Activated naive CD8-positive, alpha-beta T cell treated with anti-CD3 and anti-CD28 coated beads, Interleukin-2, amount 10 ng/mL, durations not matched to agents 7 days and 5 days (primary cell): ENCODE results near the gene CDKAL1. TPM values are rescaled to one million over a fixed set of nuclear protein-coding genes. Genes with fewer than 3 reads are reported as not detected.
"Not testable (repeated sequence)": the region's sequence is repeated elsewhere in the genome, so short reads cannot be mapped to it uniquely, and the experiment has no call there.

Experiments used
- ATAC-seq: fragments of 150-1000 bp; cut with Tn5 transposase; one replicate; pipeline ENCODE4 v1.10.0; 2021; ENCODE audit warnings: low read depth, moderate library complexity
- POLR2A ChIA-PET: fragments of 350-600 bp; sonication (Branson Sonifier 250); formaldehyde crosslinking; loops from one replicate; lab custom pipeline; 2021; ENCODE audit warnings: antibody characterized with exemption; lab: Charles Lee
- DNase-seq: peaks from one replicate; pipeline ENCODE4 v3.0.0; 2021
- H3K27ac Mint-ChIP-seq: one replicate; pipeline ENCODE4 v1.8.0; 2022; ENCODE audit warnings: mild to moderate bottlenecking, mixed read lengths
- H3K27me3 Mint-ChIP-seq: one replicate; pipeline ENCODE4 v1.8.0; 2022; ENCODE audit warnings: mild to moderate bottlenecking, moderate library complexity, mixed read lengths
- H3K36me3 Mint-ChIP-seq: one replicate; pipeline ENCODE4 v1.8.0; 2021; ENCODE audit warnings: mild to moderate bottlenecking, mixed read lengths
- H3K4me1 Mint-ChIP-seq: one replicate; pipeline ENCODE4 v1.8.0; 2021; ENCODE audit warnings: mixed read lengths
- H3K4me3 Mint-ChIP-seq: one replicate; pipeline ENCODE4 v1.8.0; 2022; ENCODE audit warnings: mild to moderate bottlenecking, moderate library complexity, mixed read lengths
- H3K9me3 Mint-ChIP-seq: one replicate; pipeline ENCODE4 v1.8.0; 2021; ENCODE audit warnings: mixed read lengths
- total RNA-seq, 2 experiments: library from RNA; stranded (reverse); gene quantifications; one replicate each; pipeline ENCODE4 v1.2.3, GENCODE V29; 2021

The CDKAL1 gene
- total RNA-seq, 2 experiments from 2014 or later, result 22.7 to 24.4 TPM

GRCh38 chr6:21241231-21242130 is 707.2 kb downstream of the CDKAL1 start:
- H3K36me3 Mint-ChIP-seq, result peaks cover 2% of the 10 kb centered on the region
- DNase-seq, result no peak
- no peaks in the 10 kb centered on the region for H3K4me1 Mint-ChIP-seq
- POLR2A ChIA-PET, result no interaction called here
- no peaks in the 10 kb centered on the region for H3K27me3 Mint-ChIP-seq
- no peak overlapping the region for H3K4me3 Mint-ChIP-seq
- H3K27ac Mint-ChIP-seq, result no peak overlapping the region
- H3K9me3 Mint-ChIP-seq, result peaks cover 14% of the 10 kb centered on the region
- ATAC-seq, result no peak

- H3K27me3 Mint-ChIP-seq, result no peaks in the 10 kb centered on the region
- no peak for DNase-seq
- no peak overlapping the region for H3K4me3 Mint-ChIP-seq
- H3K36me3 Mint-ChIP-seq, result no peaks in the 10 kb centered on the region
- peaks cover 5% of the 10 kb centered on the region for H3K9me3 Mint-ChIP-seq
- H3K4me1 Mint-ChIP-seq, result no peaks in the 10 kb centered on the region
- POLR2A ChIA-PET, result no interaction called here
- no peak overlapping the region for H3K27ac Mint-ChIP-seq
- ATAC-seq, result no peak
Measured at GRCh38 chr6:21244897-21245470, 710.7 kb downstream of the CDKAL1 start.

DNA sequence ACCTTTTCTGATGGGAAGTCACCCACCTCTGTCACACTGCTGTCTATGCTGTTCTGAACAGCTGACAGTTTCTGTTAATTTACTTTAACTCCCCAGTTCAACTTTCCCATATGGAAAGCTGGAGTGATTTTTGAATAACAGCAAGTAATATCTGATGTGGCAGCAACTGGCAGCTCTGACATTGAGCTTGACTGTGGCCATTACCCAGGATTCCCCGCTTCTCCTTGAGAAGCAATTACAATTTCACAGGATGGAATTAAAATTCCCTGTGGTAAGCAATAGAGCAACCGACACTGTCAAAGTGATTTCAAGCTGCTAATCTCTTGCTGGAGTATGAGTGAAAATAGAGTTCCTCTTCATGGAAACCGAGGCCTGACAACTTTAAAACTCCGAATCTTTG is 711.2 kb downstream of the CDKAL1 start:
- Mint-ChIP-seq H3K36me3 (no peaks in the 10 kb centered on the region), H3K4me1 (no peaks in the 10 kb centered on the region), H3K27ac (no peak overlapping the region), H3K27me3 (no peaks in the 10 kb centered on the region), H3K9me3 (peaks cover 4% of the 10 kb centered on the region), H3K4me3 (no peak overlapping the region)
- DNase-seq (no peak), ATAC-seq (no peak)
- POLR2A ChIA-PET, result no interaction called here

DNA sequence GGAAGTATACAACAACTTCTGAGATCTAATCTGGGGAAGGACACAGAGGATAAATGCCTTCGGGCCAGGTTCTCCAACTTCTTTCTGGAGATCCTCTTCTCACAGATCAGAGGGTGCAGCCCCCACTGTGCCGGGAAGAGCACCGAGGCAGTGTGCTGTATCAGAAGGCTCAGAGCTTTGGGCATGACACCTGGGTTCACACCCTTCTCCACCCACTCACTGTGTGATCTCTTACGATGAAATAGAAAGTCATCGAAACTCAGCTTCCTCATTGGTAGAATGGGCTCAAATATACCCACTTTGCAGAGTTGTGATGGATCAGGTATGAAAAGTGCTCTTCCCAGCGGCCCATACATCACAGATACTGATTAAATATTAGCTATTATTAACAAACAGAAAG is 711.8 kb downstream of the CDKAL1 start:
- Mint-ChIP-seq H3K27me3 (no peaks in the 10 kb centered on the region), H3K4me1 (no peaks in the 10 kb centered on the region), H3K27ac (no peak overlapping the region), H3K36me3 (no peaks in the 10 kb centered on the region), H3K9me3 (peaks cover 2% of the 10 kb centered on the region), H3K4me3 (no peak overlapping the region)
- no peak for DNase-seq
- no peak for ATAC-seq
- POLR2A ChIA-PET, result no interaction called here

GRCh38 chr6:21254460-21254859 is 720.2 kb downstream of the CDKAL1 start:
- H3K9me3 Mint-ChIP-seq, H3K27ac Mint-ChIP-seq, H3K4me3 Mint-ChIP-seq, ATAC-seq, POLR2A ChIA-PET, H3K4me1 Mint-ChIP-seq, H3K27me3 Mint-ChIP-seq, H3K36me3 Mint-ChIP-seq, DNase-seq: not testable (repeated sequence)

DNA sequence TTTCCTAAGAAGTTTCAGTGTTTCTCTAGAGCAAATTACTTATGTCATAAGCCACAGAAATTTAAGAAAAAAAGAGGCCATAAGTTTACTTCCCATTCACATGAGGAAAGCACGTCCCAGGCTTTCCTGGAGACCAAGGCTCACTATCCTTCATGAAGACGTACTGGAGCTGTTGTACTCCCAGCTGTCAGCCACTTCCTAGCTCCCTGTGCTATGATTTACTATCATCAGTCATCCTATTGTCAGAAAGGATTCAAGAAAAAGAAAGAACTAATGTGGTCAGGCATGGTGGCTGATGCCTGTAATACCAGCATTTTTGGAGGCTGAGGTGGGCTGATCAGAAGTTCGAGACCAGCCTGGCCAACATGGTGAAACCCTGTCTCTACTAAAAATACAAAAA is 721.9 kb downstream of the CDKAL1 start:
- Mint-ChIP-seq H3K27ac (no peak overlapping the region), H3K36me3 (no peaks in the 10 kb centered on the region), H3K27me3 (peaks cover 7% of the 10 kb centered on the region), H3K9me3 (peaks cover 1% of the 10 kb centered on the region), H3K4me1 (no peaks in the 10 kb centered on the region), H3K4me3 (no peak overlapping the region)
- DNase-seq (no peak), ATAC-seq (no peak)
- POLR2A ChIA-PET, result no interaction called here

GRCh38 chr6:21257125-21257524 is 722.9 kb downstream of the CDKAL1 start:
- POLR2A ChIA-PET, result no interaction called here
- no peaks in the 10 kb centered on the region for H3K4me1 Mint-ChIP-seq
- H3K27me3 Mint-ChIP-seq, result peaks cover 7% of the 10 kb centered on the region
- ATAC-seq (no peak), DNase-seq (no peak)
- H3K4me3 Mint-ChIP-seq, result no peak overlapping the region
- H3K36me3 Mint-ChIP-seq, result peaks cover 1% of the 10 kb centered on the region
- no peak overlapping the region for H3K27ac Mint-ChIP-seq
- H3K9me3 Mint-ChIP-seq, result peaks cover 1% of the 10 kb centered on the region

GRCh38 chr6:21258665-21259064 is 724.4 kb downstream of the CDKAL1 start:
- Mint-ChIP-seq H3K27me3 (peaks cover 7% of the 10 kb centered on the region), H3K36me3 (peaks cover 1% of the 10 kb centered on the region), H3K9me3 (peaks cover 1% of the 10 kb centered on the region), H3K4me1 (peaks cover 3% of the 10 kb centered on the region), H3K27ac (no peak overlapping the region), H3K4me3 (no peak overlapping the region)
- ATAC-seq, result no peak
- no peak for DNase-seq
- POLR2A ChIA-PET, result no interaction called here

GRCh38 chr6:21259660-21260059 is 725.4 kb downstream of the CDKAL1 start:
- ATAC-seq, result no peak
- H3K27me3 Mint-ChIP-seq, result peaks cover 7% of the 10 kb centered on the region
- H3K4me3 Mint-ChIP-seq, result no peak overlapping the region
- H3K9me3 Mint-ChIP-seq, result peaks cover 2% of the 10 kb centered on the region
- peaks cover 1% of the 10 kb centered on the region for H3K36me3 Mint-ChIP-seq
- POLR2A ChIA-PET, result no interaction called here
- H3K4me1 Mint-ChIP-seq, result peaks cover 4% of the 10 kb centered on the region
- no peak overlapping the region for H3K27ac Mint-ChIP-seq
- DNase-seq, result no peak

DNA sequence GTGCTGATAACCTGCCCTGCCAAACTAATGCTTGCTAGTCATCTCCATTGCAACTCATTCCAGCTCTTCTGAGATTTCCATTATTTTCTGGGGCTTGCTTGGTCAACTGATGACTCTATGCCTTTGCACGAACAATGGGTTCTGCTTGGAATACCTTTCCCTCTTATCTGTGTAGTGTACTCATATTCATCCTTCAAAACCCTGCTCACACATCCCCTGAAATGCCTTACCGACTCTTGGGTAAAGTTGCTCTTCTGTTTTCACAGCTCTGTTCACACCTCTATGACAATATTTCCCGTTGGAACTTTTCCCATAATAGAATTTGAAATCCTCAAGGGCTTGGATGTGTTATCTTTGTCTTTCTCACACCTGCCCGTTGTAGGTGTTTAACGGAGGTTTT is 728.2 kb downstream of the CDKAL1 start:
- Mint-ChIP-seq H3K27ac (no peak overlapping the region), H3K27me3 (no peaks in the 10 kb centered on the region), H3K9me3 (peaks cover 7% of the 10 kb centered on the region), H3K36me3 (peaks cover 1% of the 10 kb centered on the region), H3K4me1 (peaks cover 4% of the 10 kb centered on the region), H3K4me3 (no peak overlapping the region)
- POLR2A ChIA-PET, result no interaction called here
- DNase-seq, result no peak
- ATAC-seq, result no peak

GRCh38 chr6:21263531-21264287 is 729.5 kb downstream of the CDKAL1 start:
- Mint-ChIP-seq H3K4me3 (no peak overlapping the region), H3K9me3 (peaks cover 7% of the 10 kb centered on the region), H3K27me3 (peaks cover 2% of the 10 kb centered on the region), H3K4me1 (peaks cover 4% of the 10 kb centered on the region), H3K36me3 (peaks cover 1% of the 10 kb centered on the region), H3K27ac (no peak overlapping the region)
- POLR2A ChIA-PET, result no interaction called here
- DNase-seq (no peak), ATAC-seq (no peak)

- Mint-ChIP-seq H3K36me3 (peaks cover 3% of the 10 kb centered on the region), H3K4me3 (no peak overlapping the region), H3K27ac (no peak overlapping the region), H3K9me3 (peaks cover 7% of the 10 kb centered on the region), H3K4me1 (peaks cover 4% of the 10 kb centered on the region), H3K27me3 (peaks cover 2% of the 10 kb centered on the region)
- ATAC-seq, result no peak
- DNase-seq, result no peak
- POLR2A ChIA-PET, result no interaction called here
Measured at GRCh38 chr6:21264288-21265033, 730.2 kb downstream of the CDKAL1 start.
